Stimulated activated CD8-positive, alpha-beta memory T cell treated with anti-CD3 and anti-CD28 coated beads, Interleukin-4, amount 100 ng/mL, for 4 hours (primary cell): ENCODE results near the gene UBE2L3.
A peak's percentile ranks its signal among the peaks of the same experiment; 100 is the strongest.
"Not testable (repeated sequence)": the region's sequence is repeated elsewhere in the genome, so short reads cannot be mapped to it uniquely, and the experiment has no call there.

Experiments
- DNase-seq, 2 donors: peaks; one replicate each; pipeline ENCODE4 v3.0.0-alpha.2; 2020; ENCODE audit warnings: low read depth in 2 of 2, low spot score in 1 of 2

Gene UBE2L3

DNA sequence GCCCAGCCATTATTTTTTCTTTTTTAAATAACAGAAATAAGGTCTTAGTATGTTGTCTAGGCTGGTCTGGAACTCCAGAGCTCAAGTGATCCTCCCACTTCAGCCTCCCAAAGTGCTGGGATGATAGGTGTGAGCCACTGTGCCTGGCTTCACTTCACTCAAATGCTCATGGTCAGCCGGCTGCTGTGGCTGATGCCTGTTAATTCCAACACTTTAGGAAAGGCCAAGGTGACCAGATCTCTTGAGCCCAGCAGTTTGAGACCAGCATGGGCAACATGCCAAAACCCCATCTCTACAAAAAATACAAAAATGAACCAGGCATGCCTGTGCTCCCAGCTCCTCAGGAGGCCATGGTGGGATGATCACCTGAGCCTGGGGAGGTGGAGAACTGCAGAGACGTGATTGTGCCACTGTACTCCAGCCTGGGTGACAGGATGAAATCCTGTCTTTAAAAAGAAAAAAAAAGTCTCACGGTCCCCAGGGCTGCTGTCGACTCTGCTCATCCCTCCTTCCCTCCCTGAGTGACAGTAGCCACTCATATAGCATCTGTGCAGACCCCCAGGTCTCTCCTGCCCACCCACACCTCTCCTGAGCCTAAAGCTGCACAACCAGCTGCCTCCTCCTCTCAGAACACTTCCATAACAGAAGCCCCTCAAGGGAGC lies 58.7 kb downstream of the UBE2L3 start:
- no peak for DNase-seq

GRCh38 chr22:21626735-21627469 lies 59.4 kb downstream of the UBE2L3 start:
- DNase-seq = no peak

DNA sequence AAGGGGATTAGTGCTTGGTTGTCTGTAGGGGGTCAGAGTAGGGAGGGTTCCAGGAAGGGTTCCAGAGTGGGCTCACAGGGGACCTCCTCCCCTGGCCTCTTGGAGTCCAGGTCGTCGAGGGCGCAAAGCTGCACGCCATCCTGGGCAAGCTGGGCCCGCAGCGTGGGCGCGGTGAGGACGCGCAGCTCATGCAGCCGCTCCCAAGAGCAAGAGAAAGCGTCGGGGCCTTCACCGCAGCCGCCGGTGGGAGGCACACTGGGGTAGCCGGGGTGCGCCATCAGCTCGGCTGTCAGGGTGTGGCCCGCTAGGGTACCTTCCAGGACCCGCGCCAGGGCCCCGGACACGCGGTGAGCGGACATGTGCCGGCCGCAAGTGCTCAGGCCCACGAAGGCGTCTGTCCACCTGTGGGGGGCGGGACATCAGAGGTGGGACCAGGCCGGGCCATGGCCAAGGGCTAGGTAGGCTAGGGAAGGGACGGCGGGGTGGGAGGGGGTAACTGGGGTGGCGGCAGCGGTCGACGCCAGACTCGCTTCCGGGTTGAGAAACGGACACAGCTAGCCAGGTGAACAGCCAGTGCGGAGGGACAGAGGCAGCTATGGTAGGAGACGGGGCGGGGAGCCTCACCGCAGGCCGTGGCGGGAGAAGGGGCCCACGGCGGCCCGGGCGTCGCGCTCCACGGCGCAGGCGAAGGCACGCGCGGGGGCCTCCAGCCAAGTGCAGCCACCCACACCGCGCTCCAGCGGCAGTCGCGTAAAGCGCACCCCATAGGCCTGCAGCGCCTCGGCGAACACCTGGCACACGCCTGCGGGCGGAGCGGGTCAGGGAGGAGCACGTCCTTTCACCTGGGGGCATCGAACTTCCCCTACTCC lies 61.1 kb downstream of the UBE2L3 start:
- DNase-seq = no peak

- DNase-seq = peak; percentile 85 to 89
These were observed 62.0 kb downstream of the UBE2L3 start, which contains the start of gene YDJC for GRCh38 chr22:21629255-21630149. TSS of gene YDJC (minus strand) at chr22:21630022. CDS start at chr22:21630014, 8 bp downstream.

DNA sequence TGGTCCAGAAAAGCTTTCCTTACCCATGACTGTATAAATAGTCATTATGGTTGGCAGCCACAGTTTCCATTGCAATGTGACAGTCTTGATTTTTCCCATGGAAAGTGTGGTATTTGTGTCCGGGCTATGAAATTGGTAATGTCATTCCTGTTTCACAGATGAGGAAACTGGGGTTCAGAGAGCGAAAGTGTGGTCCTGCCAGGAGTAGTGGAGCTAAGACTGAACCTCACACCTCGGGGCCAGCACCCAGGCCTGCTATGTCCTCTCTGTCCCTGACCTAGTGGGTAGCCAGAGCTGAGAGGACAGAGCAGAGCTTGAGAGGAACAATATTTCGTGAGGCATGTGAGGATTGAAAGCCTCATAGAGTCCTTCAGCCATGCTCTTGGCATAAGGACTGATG lies 63.5 kb downstream of the UBE2L3 start:
- DNase-seq = no peak

- peak in 1 of 2 donors; percentile 41 for DNase-seq
These were observed 64.9 kb downstream of the UBE2L3 start, which contains the start of gene CCDC116 for GRCh38 chr22:21632237-21632895. TSS of gene CCDC116 (plus strand) at chr22:21632760. CDS start at chr22:21633182, 422 bp downstream.

GRCh38 chr22:21632931-21633330 lies 65.4 kb downstream of the UBE2L3 start:
- DNase-seq = no peak

DNA sequence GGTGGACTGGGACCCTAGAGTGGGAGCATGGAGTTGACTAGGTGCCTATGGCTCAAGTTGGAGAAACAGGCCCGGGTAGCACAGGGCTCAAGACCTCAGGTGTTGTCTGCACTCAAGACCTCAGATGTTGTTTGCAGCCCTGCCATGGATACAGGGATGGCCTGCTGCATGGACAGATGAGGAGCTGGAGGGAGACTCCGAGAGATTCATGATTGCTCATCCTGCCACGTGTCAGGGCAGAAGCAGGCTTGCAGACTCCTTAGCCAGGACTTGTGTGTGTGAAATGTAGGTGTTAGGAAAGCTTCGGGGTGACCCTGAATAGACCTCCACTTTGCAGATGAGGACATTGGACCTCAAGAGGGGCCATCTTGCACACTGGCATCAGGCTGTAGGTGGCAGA lies 66.0 kb downstream of the UBE2L3 start:
- no peak for DNase-seq

GRCh38 chr22:21634081-21634480 lies 66.6 kb downstream of the UBE2L3 start:
- DNase-seq = no peak

- no peak for DNase-seq
These were observed 67.3 kb downstream of the UBE2L3 start for GRCh38 chr22:21634844-21635243.

GRCh38 chr22:21635771-21636510 lies 68.4 kb downstream of the UBE2L3 start:
- no peak for DNase-seq

- no peak for DNase-seq
These were observed 69.2 kb downstream of the UBE2L3 start for GRCh38 chr22:21636629-21637218.

DNA sequence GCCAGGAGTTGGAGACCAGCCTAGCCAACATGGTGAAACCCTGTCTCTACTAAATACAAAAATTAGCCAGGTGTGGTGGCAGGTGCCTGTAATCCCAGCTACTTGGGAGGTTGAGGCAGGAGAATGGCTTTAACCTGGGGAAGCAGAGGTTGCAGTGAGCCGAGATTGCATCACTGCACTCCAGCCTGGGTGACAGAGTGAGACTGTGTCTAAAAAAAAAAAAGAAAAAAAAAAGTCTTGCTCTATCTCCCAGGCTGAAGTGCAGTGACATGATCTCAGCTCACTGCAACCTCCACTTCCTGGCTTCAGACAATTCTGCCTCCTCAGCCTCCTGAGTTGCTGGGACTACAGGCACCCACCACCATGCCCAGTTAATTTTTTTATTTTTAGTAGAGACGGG lies 69.9 kb downstream of the UBE2L3 start:
- DNase-seq = not testable (repeated sequence)

- DNase-seq = no peak
These were observed 71.8 kb downstream of the UBE2L3 start for GRCh38 chr22:21639359-21639758.

DNA sequence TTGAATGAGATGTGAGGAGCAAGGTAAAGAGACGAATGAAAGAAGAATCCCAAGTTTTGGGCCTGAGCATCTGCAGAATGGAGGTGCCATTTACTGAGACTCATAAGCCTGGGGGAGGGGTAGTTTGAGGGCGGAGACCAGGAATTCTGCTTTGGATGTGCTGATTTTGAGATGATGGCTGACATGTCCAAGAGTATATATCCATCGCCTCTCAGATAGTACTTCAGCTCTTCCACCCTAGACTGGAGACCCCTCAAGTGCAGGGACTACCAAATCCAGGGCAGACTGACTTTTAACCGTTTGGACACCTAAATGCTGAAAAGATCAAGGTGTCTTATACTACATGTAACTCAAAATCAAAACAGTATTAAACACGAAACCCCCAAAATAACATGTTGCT lies 73.3 kb downstream of the UBE2L3 start:
- no peak for DNase-seq

GRCh38 chr22:21641417-21641788 lies 73.9 kb downstream of the UBE2L3 start:
- DNase-seq = no peak

GRCh38 chr22:21641789-21642583 lies 74.5 kb downstream of the UBE2L3 start, which contains the start of gene SDF2L1:
TSS of gene SDF2L1 (plus strand) at chr22:21642302. CDS start at chr22:21642337, 35 bp downstream.
- DNase-seq = peak; percentile 94 to 96
